NCI-H1694 treated with DMSO at 0.1 percent for 48 hours (cell line): ENCODE results near the gene PSMD13.
"Not testable (repeated sequence)": the region's sequence is repeated elsewhere in the genome, so short reads cannot be mapped to it uniquely, and the experiment has no call there.

Experiments
- DNase-seq: peaks from one replicate; lab custom pipeline; 2025; lab: John Stamatoyannopoulos, UW

PSMD13 gene

DNA sequence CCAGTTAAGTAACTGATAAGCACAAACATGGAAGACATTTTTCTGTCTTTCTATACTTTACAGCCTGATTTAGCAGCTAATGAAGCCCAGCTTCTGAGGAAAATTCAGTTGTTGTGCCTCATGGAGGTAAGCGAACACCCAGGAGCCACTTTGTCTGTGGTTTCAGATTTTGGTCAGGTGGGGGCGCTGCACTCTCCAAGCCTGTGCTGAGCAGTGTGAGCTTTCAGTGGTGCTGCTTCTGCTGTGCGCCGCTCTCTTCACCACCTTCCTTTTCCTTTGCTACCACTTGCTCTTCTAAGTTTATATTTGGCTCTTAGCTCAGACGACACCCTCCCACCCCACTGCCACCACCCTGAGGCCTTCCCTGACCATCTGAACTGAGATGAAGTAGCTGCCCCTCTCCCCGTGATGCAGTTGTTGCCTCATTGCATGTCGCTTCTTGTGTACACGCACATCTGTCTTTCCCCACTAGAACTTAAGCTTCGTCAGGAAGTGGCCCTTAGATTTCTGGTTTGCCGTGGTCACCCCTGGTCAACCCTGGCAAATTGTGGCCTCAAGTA lies 14.0 kb downstream of the PSMD13 start:
- DNase-seq = peak; percentile 51

DNA sequence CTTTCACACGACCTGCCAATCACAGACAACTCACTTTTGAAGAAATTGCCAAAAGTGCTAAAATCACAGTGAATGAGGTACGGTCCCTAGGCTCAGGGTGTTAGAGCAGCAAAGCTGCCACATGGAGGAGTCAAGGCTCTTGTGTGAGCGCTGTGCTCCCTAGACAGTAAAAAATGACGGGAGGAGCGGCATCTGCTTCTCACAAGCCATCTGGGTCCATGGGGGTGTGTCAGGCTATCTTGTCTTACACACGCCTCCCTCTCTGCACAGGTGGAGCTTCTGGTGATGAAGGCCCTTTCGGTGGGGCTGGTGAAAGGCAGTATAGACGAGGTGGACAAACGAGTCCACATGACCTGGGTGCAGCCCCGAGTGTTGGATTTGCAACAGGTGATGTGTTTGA lies 14.8 kb downstream of the PSMD13 start:
- no peak for DNase-seq

DNA sequence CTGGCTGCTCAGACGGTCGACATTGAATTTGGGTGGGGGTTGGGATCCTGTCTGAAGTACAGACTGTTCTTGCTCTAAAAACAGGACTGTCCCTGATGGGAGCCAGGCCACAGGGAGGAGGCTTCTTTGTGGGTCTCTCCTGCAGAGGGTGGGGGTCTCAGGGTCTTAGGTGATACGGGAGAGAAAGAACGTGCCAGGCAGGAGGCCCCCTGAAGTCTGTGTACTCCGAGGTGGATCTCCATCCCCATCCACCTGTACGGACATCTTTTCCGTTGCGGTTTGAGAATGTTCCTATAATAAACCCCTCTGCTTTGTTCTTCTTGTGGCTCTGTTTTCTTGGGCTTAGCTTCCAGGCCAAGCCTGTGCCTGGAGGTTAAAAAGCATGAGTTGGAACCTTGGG lies 15.9 kb downstream of the PSMD13 start:
- no peak for DNase-seq

DNA sequence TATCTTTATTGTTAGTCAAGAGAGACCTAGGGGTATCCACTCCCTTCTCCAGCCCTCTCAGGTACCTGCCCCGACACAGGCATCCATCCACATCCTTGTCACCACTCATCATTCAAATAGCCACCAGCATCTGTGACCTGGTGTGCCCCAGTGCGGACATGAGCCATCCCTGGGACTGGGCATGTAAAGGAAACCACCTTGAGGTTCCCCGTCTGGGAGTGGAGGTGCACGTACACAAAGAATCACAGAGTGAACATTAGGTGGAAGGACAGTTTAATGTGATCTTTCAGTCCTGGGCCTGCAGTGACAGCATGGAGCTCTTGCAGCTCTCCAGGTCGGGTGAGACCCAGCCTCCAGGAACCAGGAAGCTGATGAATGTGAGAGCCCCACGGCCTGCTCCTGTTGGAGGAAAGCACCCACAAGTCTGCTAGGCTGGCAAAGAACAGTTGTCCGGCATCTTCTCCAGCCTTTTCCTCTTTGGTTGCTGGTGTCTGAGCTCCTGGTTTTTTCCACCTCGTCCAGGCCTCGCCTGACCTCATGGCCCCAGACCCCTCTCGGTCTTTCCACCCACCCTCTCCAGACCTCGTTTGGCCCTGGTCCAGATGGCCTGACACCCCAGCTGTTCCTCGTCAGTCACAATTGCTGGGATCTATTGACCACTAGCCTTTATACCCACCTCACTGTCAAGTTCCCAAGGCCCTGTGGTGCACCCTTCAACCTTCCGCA lies 16.5 kb downstream of the PSMD13 start:
- DNase-seq = no peak

DNA sequence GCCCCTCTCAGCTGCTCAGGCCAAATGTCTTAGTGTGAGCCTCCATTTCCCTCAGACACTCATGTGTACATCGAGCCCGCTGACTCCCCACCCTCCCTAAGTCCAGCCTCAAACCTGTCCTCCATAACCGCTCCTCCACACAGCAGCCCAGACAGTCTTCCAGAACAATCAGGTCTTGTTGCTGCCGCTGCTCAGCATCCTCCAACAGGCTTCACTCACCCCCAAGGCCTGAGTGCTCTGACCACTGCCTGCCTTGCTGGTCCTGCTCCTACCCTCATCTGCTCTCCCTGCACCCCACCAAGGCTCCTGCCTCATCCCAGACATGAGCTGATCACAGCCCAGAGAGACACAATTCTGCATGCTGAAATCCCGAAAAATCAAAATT lies 17.1 kb downstream of the PSMD13 start:
- no peak for DNase-seq

DNA sequence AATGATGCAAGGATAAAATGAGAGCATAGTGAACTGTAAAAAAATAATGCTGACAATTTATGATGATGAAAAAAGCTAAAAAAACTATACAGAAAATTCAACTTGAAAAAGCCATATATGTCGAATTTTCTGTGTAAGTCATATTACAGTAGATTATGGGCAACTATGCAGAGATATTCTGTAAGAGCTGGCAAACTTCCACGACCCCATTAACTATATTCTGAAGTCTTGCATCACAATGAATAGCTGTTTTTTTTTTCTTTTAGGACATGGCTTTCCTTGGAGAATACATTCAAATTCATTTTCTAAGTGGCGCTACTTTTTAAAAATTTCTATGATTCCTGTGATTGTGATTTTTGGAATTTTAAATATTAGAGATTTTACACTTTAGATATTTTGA lies 18.4 kb downstream of the PSMD13 start:
- no peak for DNase-seq

DNA sequence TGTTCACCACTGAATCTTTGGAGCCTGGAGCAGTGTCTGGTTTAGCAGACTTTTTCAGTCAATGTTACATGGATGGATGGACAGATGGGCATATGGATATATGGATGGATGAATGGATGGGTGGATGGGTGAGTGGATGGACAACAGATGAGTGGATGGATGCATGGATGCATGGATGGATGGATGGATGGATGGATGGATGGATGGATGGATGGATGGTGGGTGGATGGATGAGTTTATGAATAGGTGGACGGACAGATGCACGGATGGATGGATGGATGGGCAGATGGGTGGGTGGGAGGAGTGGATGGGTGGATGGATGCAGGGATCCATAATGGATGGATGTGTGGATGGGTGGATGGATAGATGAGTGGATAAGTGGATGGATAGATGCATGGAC lies 19.0 kb downstream of the PSMD13 start:
- DNase-seq = no peak

DNA sequence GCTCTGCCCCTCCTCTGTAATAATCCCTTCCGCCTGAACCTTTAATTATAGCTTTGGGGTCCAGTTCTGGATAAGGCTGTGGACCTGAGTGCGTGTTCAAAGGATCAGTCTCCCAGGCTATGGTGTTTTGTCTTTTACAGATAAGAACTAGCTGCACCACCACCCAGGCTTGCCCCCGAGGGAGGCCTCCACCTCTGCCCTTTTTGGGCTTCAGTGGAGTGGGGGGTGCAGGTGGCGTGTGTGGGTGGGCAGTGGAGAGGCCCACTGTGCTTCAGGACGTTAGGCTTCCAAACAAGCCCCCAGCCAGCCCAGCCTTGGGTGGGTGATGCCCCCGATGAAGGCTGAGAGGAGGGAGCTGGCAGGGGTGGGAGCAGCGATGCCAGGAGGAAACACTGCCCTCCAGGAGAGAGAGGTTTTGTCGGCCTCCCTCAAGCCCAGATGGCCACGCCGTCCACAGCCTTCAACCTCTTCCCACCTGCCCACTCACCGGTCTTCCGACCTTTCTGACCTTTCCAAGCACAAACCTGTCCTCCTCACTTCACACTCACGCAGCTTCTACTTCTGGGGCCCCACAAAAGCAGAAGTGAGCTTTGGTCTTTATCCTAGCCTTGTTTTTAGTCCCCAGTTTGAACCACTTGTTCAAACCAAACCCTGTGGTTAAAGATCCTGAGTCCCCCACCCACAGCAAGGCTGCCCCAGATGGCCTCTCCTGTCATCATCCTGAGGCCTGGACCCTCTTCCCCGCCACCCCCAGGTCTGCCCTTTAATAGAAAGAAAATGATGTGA lies 20.4 kb downstream of the PSMD13 start:
- no peak for DNase-seq

DNA sequence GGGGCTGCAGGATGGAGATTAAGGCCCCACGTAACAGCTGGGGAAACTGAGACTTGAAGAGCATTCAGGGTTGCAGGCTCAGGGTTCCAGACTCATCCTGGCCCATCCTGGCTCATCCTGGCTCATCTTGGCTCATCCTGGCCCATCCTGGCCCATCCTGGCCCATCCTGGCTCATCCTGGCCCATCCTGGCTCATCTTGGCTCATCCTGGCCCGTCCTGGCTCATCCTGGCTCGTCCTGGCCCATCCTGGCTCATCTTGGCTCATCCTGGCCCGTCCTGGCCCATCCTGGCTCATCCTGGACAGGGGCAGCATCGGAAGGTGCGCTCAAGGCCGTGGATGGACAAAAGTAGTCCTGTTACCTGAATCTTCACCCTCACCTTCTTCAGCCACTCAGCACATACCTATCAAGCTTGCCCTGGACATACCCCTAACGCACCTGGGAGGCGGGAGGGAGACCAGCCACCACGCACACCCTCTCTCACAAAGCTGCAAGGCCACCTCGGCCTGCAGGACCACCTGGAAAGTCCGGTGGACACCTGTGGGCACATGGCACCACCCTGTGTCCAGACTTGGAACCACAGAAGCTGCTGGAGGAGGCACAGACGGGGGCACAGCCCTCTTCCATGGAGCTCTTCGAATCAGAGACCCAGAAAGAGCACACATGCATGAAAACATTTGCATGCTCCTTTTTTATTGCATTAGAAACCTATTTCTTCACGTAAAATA lies 21.2 kb downstream of the PSMD13 start:
- no peak for DNase-seq

DNA sequence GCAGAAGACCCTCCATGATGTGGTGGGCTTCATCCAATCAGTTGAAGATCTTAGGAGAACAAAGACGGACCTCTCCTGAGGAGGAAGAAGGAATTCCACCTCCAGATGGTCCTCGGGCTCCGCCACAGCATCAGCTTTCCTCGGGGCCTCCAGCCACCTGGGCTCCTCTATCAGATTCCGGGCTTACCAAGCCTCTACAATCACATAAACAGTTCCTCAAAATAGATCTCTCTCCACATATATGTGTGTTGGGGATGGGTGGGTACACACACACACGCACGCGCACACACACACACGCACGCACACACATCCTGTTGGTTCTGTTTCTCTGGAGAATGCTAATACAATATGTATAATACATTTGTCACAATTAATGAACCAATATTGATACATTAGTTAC lies 22.6 kb downstream of the PSMD13 start:
- DNase-seq = no peak

DNA sequence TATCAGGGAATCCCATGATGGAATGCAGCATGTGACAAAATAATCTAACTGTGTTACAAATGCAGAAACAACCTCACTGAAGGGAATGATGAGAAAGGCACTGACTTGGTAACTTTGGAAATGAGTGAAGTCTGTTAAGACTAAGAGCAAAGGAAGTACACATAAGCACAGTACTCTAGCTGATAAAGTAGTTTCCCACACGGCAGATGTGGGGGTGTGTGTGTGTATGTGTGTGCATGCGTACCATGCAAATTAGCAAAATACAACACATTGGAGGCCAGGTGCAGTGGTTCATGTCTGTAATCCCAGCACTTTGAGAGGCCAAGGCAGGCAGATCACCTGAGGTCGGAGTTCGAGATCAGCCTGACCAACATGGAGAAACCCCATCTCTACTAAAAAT lies 24.8 kb downstream of the PSMD13 start:
- no peak for DNase-seq

DNA sequence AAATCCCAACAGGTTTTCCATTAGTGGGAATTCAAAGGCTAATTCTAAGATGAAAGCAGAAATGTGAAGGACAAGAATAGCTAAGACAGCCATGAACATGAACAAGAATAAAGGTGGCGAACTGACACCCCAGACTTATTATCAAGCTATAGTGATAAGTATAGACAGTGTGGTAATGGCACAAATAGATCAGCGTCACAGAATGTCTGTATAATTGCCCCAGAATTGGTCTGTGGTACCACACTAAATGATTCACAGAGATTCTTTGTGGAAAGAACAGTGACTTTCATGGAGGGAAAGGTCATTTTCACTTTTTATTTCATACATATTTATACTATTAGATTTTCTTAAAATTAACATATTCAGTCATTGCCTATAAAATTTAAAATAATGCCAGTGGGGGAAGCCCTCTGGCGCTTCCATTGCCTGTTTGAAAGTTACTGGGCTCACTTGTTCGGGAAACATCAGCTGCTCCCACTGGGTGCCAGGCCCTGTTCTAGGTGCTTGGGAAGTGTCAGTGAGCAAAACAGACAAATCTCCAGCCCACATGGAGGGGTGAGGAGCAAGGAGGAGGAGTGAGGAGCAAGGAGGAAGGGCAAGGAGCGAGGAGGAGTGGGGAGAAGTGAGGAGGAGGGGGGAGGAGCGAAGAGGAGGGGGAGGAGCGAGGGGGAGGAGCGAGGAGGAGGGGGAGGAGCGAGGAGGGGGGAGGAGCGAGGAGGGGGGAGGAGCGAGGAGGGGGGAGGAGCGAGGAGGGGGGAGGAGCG lies 30.1 kb downstream of the PSMD13 start:
- DNase-seq = no peak

DNA sequence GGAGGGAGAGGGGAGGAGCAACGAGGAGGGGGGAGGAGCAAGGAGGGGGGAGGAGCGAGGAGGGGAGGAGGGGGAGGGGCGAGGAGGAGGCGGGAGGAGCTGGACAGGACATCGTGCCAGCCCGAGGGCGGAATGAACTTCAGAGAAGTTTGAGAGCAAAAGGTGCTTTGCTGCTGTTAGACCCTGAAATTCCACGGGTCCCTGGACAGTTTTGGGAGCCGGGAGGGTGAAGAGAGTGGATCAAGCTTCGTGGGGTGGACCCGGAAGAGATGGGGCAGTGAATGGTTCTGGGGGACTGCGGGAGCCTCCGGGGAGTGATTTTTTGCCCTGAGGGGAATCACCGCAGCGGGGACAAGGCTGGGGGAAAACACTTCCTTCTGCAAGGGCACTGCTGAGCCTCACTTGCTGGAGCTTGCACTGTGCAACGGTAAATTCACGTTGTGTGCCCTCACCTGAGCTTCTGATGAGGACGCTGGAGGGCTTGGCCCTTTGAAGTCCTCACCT lies 30.8 kb downstream of the PSMD13 start:
- no peak for DNase-seq

DNA sequence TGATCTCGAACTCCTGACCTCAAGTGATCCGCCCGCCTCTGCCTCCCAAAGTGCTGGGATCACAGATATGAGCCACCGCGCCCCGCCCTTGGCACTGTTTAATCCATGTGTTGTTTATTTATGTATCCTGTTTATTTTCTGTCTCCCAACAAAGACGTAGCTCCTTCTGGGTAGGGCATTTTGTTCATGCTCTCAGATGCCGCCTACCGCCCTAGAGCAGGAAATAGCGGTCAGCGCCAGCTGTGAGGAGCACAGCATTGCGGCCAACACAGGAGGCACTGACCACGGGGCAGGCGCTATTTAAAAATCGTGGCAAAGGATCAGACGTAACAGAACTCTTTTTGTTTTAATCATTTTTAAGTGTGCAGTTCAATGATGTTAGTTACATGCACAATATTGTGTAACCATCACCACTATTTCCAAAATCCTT lies 32.0 kb downstream of the PSMD13 start:
- DNase-seq = not testable (repeated sequence)

DNA sequence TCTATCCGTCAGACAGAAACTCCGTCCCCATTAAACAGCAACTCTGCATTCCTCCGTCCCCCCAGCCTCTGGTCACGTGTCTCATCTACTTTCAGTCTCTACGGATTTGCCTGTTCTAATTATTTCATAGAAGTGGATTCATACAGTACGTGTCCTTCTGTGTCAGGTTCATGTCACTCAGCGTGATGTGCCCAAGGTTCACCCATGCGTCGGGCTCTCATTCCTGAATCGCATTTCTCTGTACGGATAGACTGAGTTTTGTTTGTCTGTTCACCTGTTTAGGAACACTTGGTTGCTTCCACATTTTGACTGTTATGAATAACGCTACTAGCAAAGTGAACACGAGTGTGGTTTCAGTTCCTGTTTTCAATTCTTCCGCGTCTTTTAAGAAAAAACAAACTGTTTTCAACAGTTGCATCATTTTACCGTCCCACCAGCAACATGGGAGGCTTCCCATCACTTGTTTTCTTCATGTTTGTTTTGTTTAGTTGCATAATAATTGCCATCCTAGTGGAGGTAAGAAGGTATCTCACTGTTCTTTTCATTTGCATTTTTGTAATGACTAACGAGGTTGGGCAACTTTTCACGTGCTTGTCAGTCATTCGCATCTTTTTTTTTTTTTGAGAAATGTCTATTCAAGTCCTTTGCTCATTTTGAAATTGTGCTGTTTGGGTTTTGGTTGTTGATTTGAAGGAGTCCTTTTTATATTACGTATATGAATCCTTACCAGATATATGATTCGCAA lies 32.5 kb downstream of the PSMD13 start:
- no peak for DNase-seq

DNA sequence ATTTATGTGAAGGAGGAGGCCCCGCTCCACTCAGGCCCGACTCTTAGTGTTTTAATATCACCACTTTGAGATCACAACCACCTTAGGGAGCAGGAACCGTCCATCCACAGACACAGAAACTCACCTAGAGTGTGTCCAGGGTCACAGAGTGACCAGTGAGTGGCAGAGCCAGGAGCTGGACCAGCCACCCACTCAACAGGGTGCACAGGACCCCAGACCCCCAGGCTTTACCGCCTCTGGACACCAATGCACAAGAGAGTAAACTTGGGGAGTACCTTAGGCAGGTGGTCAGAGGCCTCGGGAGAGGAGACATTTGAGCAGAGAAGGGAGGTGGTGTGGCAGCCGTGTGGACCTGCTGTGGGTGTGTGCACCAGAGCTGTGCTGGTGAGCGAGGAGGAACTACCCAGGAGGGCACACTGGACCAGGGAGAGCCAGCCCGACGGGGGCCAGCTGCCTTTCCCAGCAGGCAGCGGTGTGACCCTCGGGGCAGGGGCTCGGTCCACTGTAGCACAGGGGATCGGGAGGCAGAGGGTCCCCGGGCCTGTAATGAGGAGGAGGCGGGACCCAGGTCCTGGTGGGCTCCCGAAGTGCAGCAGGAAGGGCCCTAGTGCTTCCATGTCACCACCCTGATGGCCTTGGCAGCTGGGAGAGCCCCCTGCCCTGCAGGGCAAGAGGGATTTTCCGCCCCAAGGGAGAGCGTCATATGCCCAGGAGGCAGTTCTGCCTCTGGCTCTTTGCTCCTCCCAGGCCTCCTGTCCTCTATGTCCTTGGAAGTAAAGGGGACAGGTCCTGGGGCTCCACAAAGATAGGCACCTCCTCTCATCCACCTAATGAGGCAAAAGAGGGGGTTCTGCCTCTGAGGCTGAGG lies 33.9 kb downstream of the PSMD13 start:
- no peak for DNase-seq

DNA sequence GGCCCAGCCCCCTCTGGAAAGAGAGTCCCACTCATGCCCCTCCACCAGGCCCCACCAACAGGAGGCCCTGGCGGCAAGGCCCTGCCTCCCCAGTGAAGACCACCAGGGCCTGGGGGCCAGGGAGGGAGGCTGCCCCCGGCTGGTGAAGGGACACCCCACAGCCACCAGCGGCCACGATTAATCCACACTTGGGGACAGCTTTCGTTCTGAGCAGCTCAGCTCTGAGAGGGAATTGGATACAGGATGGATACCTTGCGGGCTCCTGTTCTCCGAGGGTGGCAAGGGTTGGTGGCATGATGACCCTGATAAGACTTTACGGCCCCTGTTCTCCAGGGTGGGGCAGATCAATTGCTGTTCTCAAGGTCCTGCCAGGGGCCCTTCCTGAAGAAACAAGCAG lies 34.5 kb downstream of the PSMD13 start:
- no peak for DNase-seq

DNA sequence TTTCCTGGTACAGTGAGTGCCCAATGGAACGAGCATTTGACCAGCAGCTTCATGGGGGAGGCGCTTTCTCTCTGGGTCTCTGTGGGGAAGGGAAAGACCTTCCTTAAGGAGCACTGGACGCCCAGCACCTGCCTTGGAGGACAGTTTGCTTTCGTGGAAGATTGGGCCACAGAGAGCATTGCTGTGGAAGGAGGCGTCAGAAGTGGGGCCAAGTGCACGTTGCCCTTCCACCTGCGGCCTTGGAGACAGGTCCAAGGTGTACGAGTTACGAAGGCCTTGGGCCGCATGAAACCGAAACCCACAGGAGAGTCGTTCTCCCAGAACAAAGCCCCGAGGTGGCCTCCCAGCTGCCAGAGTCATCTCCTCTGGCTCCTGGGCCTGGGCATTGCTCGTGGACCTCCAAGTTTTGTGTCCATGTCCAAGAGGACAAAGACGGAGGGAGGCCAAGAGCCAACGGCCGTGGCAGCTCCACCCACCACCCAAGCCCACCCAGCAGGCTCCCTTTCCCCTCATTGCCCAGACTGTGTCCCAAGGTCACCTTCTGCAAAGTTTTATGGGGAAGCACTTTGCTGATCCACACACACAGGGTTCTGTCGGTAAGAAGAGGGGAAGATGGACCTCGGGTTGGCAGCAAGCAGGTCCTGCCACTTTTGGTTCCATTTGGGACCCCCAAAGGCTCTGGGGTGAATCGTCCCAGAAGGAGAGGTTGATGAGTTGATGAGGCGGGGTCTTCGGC lies 35.6 kb downstream of the PSMD13 start:
- DNase-seq = no peak

DNA sequence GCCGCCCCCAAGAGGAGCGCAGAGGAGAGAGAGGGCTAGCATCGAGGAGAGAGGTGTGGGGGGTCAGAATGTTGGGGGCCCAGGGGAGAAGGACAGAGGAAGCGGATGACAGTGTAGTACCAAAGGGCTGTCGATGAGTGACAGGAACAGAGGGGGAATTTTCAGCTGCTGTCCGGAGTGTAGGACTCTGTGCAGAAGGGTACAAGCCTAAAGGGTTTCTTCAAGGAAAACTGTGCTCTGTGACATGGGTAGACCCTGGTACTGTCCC lies 36.1 kb downstream of the PSMD13 start:
- DNase-seq = no peak

DNA sequence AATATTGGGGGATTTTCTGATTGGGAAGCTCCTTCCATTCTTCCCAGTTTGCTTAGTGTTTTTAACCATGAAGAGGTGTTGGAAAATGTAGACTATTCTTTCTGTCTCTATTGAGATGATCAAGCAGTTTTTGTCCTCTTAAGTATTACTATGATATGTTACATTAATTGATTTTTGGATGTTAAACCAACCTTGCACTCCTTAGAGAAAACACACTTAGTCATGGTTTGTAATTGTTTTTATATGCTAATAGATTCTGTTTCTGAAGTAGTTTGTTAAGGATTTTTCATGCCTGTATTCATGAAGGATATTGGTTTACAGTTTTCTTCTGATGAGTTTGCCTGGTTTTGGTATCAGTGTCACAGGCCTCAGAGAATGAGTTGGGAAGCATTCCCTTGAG lies 39.4 kb downstream of the PSMD13 start:
- no peak for DNase-seq
